Measurements from ENCODE around the gene HPS4.

- TF ChIP-seq EZH2 (IDR thresholded peaks at IDR 0.05; ENCODE audit: borderline replicate concordance, low read length) = no peak
- TF ChIP-seq CTCF (conservative IDR thresholded peaks at IDR 0.05 in 1 of 2, IDR thresholded peaks at IDR 0.05 in 1 of 2; ENCODE audit: extremely low read depth in 1 of 2, insufficient read depth in 1 of 2, low read depth in 1 of 2, low read length in 2 of 2) = no peak
These were observed 30.3 kb upstream of the HPS4 start for GRCh38 chr22:26513838-26514237.

All from mammary epithelial cell (primary cell).